MM.1S (cell line): ENCODE measurements around the gene TMOD1.
A peak's percentile ranks its signal among the peaks of the same experiment; 100 is the strongest.
"Not testable (repeated sequence)": the region's sequence is repeated elsewhere in the genome, so short reads cannot be mapped to it uniquely, and the experiment has no call there.

Source experiments
- DNase-seq: peaks from one replicate; pipeline ENCODE4 v3.0.0-alpha.2; 2015
- H2AFZ ChIP-seq: fragments of 300-600 bp; sonication (generic); 2 replicates; pipeline ENCODE4 v1.6.0; 2016; ENCODE audit warnings: antibody characterized with exemption, low read length
- H3F3A ChIP-seq: fragments of 300-600 bp; sonication (generic); 2 replicates; pipeline ENCODE4 v1.6.1; 2016; ENCODE audit warnings: mild to moderate bottlenecking, antibody characterized with exemption, low read length, moderate library complexity, mixed read lengths; ENCODE audit not compliant: insufficient read depth
- H3K27ac ChIP-seq: fragments of 300-600 bp; sonication (generic); 2 replicates; pipeline ENCODE4 v1.5.1; 2016; ENCODE audit warnings: mild to moderate bottlenecking, low read length
- H3K27me3 ChIP-seq: fragments of 300-600 bp; sonication (generic); replicated peaks from 2 replicates; pipeline ENCODE4 v1.6.0; 2016; ENCODE audit warnings: low read length; ENCODE audit not compliant: insufficient read depth
- H3K36me3 ChIP-seq: fragments of 300-600 bp; sonication (generic); replicated peaks from 2 replicates; pipeline ENCODE4 v1.6.1; 2016; ENCODE audit warnings: mild to moderate bottlenecking, low read length, mixed read lengths; ENCODE audit not compliant: insufficient read depth
- H3K4me1 ChIP-seq: fragments of 300-600 bp; sonication (generic); 2 replicates; pipeline ENCODE4 v1.6.1; 2016; ENCODE audit warnings: low read length, mixed read lengths
- H3K4me2 ChIP-seq: fragments of 300-600 bp; sonication (generic); 2 replicates; pipeline ENCODE4 v1.6.0; 2016; ENCODE audit warnings: low read depth, low read length
- H3K4me3 ChIP-seq: fragments of 300-600 bp; sonication (generic); 2 replicates; pipeline ENCODE4 v1.5.1; 2016; ENCODE audit warnings: low read length, mixed read lengths
- H3K79me2 ChIP-seq: fragments of 300-600 bp; sonication (generic); 2 replicates; pipeline ENCODE4 v1.6.1; 2016; ENCODE audit warnings: mixed run types, low read length, mixed read lengths
- H3K9ac ChIP-seq: fragments of 300-600 bp; sonication (generic); 2 replicates; pipeline ENCODE4 v1.6.1; 2016; ENCODE audit warnings: low read length, mixed read lengths
- H3K9me2 ChIP-seq: fragments of 300-600 bp; sonication (generic); replicated peaks from 2 replicates; pipeline ENCODE4 v1.6.1; 2016; ENCODE audit warnings: mild to moderate bottlenecking, low read length, mixed read lengths; ENCODE audit not compliant: insufficient read depth
- H3K9me3 ChIP-seq: fragments of 300-600 bp; sonication (generic); replicated peaks from 2 replicates; pipeline ENCODE4 v1.6.1; 2016; ENCODE audit warnings: mild to moderate bottlenecking, low read length, mixed read lengths; ENCODE audit not compliant: insufficient read depth
- H4K20me1 ChIP-seq: fragments of 300-600 bp; sonication (generic); 2 replicates; pipeline ENCODE4 v1.6.1; 2016; ENCODE audit warnings: mild to moderate bottlenecking, low read length, moderate library complexity, mixed read lengths; ENCODE audit not compliant: insufficient read depth
- EZH2 ChIP-seq: fragments of 300-600 bp; sonication (generic); optimal IDR thresholded peaks from 2 replicates; pipeline ENCODE3; 2017; ENCODE audit warnings: low read depth, mild to moderate bottlenecking, antibody characterized with exemption, low read length, mixed read lengths
- EZH2phosphoT487 ChIP-seq: fragments of 300-600 bp; sonication (generic); IDR thresholded peaks from 2 replicates; pipeline ENCODE4 v1.6.1; 2018; ENCODE audit warnings: antibody characterized with exemption, low read length
- TF ChIP-seq, protein P1 (sequence below): fragments of 300-600 bp; sonication (generic); IDR thresholded peaks from 2 replicates; pipeline ENCODE4 v1.5.1; 2016; ENCODE audit warnings: antibody characterized with exemption, low read length, mixed read lengths

TMOD1 gene

DNA sequence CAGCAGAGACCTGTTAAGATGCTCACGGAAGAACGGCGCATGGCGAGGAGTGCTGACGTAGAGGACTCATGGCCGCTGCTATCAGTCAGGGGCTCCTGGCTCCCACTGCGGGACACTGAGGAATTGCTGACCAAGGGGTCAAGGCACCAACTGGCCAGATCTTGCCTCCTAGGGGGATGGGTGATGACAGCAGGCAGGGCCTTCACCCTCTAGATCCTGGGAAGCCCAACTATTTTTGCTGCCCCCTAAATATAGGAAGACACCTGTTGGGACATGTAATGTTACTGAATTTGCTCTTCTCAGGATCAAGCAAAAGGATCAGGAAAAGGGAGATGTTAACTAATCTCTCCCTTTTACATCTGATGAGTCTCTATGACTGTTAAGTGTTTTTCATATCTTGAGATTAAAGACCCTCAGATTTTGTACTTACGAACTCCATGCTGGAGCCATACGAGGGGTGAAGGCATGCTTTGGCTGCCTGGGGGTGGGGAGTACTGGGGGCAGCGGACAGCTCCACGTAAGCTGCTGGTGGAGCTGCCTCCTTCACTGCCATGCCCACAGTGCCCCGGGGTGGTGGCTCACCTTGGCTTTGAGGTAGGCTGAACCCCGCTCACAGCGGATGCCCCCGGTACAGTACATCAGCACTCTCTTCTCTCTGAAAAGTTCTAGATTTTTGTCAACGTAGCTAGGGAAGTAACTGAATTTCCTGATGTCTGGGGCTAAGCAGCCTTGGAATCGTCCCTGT is 103.6 kb downstream of the TMOD1 start:
- no peak overlapping the region for H3K9ac ChIP-seq
- 0 out of 2 replicates have a peak, but pooled peaks cover 2% of the 10 kb centered on the region for H3K36me3 ChIP-seq
- no peak overlapping the region for H3K4me2 ChIP-seq
- H3K9me2 ChIP-seq: no peaks in the 10 kb centered on the region
- H3K9me3 ChIP-seq: no peaks in the 10 kb centered on the region
- no peaks in the 10 kb centered on the region for H3K79me2 ChIP-seq
- H4K20me1 ChIP-seq: no peaks in the 10 kb centered on the region
- no peak overlapping the region for H3K27ac ChIP-seq
- H3K4me3 ChIP-seq: no peak overlapping the region
- TF ChIP-seq EZH2phosphoT487 (no peak), EZH2 (no peak)
- no peaks in the 10 kb centered on the region for H3K27me3 ChIP-seq
- no peaks in the 10 kb centered on the region for H3K4me1 ChIP-seq
- H3F3A ChIP-seq: 0 out of 2 replicates have a peak, but pooled peaks cover under 1% of the 10 kb centered on the region
- no peak overlapping the region for H2AFZ ChIP-seq
- no peak for DNase-seq

DNA sequence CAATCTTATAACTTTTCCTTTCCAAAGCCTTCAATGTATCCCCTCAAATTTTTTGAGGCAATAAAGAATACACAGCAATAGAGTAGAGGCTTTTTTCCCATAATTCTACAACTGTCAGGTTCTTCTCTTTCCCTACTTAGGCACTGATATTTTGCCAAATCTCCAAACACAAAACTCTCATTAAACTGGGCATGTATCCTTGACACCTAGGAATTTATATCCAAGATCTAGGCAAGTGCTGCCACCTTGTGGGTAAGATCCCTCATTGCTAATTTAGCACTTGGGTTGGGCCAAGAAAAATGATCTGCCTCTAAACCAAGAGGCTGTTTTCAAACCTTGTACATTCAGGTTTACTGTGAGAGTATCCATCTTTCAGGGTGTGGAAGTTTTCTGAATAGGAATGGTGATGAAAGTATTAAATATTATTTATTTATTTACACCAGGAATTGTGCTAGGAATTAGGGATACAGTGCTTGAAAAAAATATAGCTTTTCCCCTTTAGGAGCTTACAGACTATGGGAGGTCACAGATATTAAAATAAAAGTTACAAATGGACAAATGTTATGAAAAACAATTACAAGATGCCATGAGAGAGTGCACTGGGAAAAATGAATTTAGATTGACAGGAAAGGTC is 114.1 kb downstream of the TMOD1 start:
- 0 out of 2 replicates have a peak, but pooled peaks cover 5% of the 10 kb centered on the region for H3F3A ChIP-seq
- H3K9ac ChIP-seq: no peak overlapping the region
- H3K36me3 ChIP-seq: no peaks in the 10 kb centered on the region

DNA sequence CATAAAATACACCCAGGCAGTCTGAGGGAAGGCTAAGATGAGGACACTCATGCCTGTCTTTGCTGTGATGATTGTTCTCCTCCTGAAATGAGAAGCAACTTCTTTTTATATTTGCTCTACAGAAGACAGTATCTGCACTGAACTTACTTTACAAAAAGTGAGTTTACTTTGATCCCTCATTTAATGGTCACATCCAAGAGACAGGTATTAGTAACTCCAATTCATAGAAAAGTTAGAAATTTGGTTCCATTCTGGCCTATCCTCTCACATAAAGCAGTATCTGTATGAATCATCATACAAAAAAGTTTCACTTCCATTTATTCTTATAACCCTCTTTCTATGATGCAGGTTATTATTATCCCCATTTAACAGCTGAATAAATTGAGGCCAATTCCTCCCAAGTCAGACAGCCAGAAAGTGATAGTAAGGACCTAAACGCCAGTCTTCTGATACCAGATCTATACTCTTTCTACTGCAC is 116.5 kb downstream of the TMOD1 start:
- Histone ChIP-seq H3K27ac (0 out of 2 replicates have a peak overlapping the region, but pooled peaks have one; percentile 2), H3K9me3 (no peaks in the 10 kb centered on the region), H2AFZ (no peak overlapping the region), H3K9ac (no peak overlapping the region), H3K79me2 (no peaks in the 10 kb centered on the region), H3F3A (0 out of 2 replicates have a peak, but pooled peaks cover 5% of the 10 kb centered on the region), H4K20me1 (no peaks in the 10 kb centered on the region), H3K9me2 (no peaks in the 10 kb centered on the region), H3K36me3 (no peaks in the 10 kb centered on the region), H3K4me2 (no peak overlapping the region), H3K4me3 (no peak overlapping the region), H3K4me1 (peaks cover 15% of the 10 kb centered on the region; the same call in 1 of the 2 replicates), H3K27me3 (no peaks in the 10 kb centered on the region)
- no peak for DNase-seq
- TF ChIP-seq EZH2phosphoT487 (no peak), EZH2 (no peak)
- TF ChIP-seq, protein P1, sequence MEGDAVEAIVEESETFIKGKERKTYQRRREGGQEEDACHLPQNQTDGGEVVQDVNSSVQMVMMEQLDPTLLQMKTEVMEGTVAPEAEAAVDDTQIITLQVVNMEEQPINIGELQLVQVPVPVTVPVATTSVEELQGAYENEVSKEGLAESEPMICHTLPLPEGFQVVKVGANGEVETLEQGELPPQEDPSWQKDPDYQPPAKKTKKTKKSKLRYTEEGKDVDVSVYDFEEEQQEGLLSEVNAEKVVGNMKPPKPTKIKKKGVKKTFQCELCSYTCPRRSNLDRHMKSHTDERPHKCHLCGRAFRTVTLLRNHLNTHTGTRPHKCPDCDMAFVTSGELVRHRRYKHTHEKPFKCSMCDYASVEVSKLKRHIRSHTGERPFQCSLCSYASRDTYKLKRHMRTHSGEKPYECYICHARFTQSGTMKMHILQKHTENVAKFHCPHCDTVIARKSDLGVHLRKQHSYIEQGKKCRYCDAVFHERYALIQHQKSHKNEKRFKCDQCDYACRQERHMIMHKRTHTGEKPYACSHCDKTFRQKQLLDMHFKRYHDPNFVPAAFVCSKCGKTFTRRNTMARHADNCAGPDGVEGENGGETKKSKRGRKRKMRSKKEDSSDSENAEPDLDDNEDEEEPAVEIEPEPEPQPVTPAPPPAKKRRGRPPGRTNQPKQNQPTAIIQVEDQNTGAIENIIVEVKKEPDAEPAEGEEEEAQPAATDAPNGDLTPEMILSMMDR: no peak

More for the DNA sequence above, 114.1 kb downstream of the TMOD1 start:
- H3K4me2 ChIP-seq: no peak overlapping the region
- no peaks in the 10 kb centered on the region for H3K9me3 ChIP-seq
- no peak overlapping the region for H3K4me3 ChIP-seq
- H4K20me1 ChIP-seq: no peaks in the 10 kb centered on the region
- H3K27ac ChIP-seq: no peak overlapping the region
- H3K27me3 ChIP-seq: no peaks in the 10 kb centered on the region
- no peaks in the 10 kb centered on the region for H3K79me2 ChIP-seq
- H2AFZ ChIP-seq: no peak overlapping the region
- TF ChIP-seq, protein P1: peak; percentile 83
- TF ChIP-seq EZH2 (no peak), EZH2phosphoT487 (no peak)
- H3K4me1 ChIP-seq: peaks cover 15% of the 10 kb centered on the region; the same call in 1 of the 2 replicates
- peak; percentile 76 for DNase-seq
- H3K9me2 ChIP-seq: no peaks in the 10 kb centered on the region

DNA sequence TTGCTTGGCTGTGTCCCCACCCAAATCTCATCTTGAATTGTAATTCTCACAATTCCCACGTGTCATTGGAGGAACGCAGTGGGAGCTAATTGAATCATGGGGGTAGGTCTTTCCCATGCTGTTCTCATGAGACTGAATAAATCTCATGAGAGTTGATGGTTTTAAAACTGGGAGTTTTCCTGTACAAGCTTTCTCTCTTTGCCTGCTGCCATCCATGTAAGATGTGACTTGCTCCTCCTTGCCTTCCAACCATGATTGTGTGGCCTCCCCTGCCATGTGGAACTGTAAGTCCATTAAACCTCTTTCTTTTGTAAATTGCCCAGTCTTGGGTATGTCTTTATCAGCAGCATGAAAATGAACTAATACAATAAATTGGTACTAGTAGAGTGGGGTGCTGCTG is 118.6 kb downstream of the TMOD1 start:
- H3K36me3 ChIP-seq, H3K27ac ChIP-seq, H3K4me2 ChIP-seq, H3F3A ChIP-seq, H3K27me3 ChIP-seq, H3K79me2 ChIP-seq, H4K20me1 ChIP-seq, H2AFZ ChIP-seq, H3K9ac ChIP-seq, H3K9me3 ChIP-seq, DNase-seq, H3K4me3 ChIP-seq, H3K9me2 ChIP-seq: not testable (repeated sequence)
- H3K4me1 ChIP-seq: peaks cover 15% of the 10 kb centered on the region; the same call in 1 of the 2 replicates

DNA sequence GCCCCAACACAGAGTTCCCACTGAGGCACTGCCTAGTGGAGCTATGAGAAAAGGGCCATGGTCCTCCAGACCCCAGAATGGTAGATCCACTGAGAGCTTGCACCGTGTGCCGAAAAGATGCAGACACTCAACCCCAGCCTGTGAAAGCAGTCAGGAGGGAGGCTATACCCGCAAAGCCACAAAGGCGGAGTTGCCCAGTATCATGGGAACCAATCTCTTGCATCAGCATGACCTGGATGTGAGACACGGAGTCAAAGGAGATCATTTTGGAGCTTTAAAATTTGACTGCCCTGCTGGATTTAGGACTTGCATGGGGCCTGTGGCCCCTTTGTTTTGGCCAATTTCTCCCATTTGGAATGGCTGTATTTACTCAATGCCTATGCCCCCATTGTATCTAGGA is 121.0 kb downstream of the TMOD1 start:
- not testable (repeated sequence) for H3K27ac ChIP-seq, H3K36me3 ChIP-seq, H3K79me2 ChIP-seq, H3F3A ChIP-seq, H3K4me2 ChIP-seq, H3K9me3 ChIP-seq, H4K20me1 ChIP-seq, H3K9me2 ChIP-seq, H3K27me3 ChIP-seq, H3K4me3 ChIP-seq, DNase-seq, H2AFZ ChIP-seq, H3K9ac ChIP-seq
- peaks cover 19% of the 10 kb centered on the region for H3K4me1 ChIP-seq
